SK-N-SH treated with all-trans-retinoic acid at 6 μM for 48 hours (cell line): ENCODE results near the gene DENND1B.

Experiments
- ATAC-seq: fragments of 200-7000 bp; cut with Tn5 transposase; 3 replicates; pipeline ENCODE4 v1.9.1; 2020; ENCODE audit warnings: mild to moderate bottlenecking, moderate library complexity
- ARNTL ChIP-seq: fragments of 450-650 bp; formaldehyde crosslinking; IDR thresholded peaks from 2 replicates; pipeline ENCODE4 v1.5.0; 2020; ENCODE audit warnings: low read depth, mild to moderate bottlenecking, moderate library complexity, borderline replicate concordance
- BACH2 ChIP-seq: fragments of 250-450 bp; sonication (Bioruptor Pico); IDR thresholded peaks from 2 replicates; pipeline ENCODE4 v1.9.0; 2021; ENCODE audit warnings: mild to moderate bottlenecking, borderline replicate concordance
- CSDC2 ChIP-seq: fragments of 250-450 bp; sonication (Bioruptor Pico); IDR thresholded peaks from 2 replicates; pipeline ENCODE4 v1.5.0; 2020; ENCODE audit warnings: mild to moderate bottlenecking, moderate library complexity
- ESRRG ChIP-seq: fragments of 250-450 bp; sonication (Bioruptor Pico); IDR thresholded peaks from 2 replicates; pipeline ENCODE4 v1.6.1; 2021; ENCODE audit warnings: mild to moderate bottlenecking
- GLIS3 ChIP-seq: fragments of 250-450 bp; sonication (Bioruptor Pico); IDR thresholded peaks from 2 replicates; pipeline ENCODE4 v1.5.0; 2020; ENCODE audit warnings: mild to moderate bottlenecking, moderate library complexity
- ISL1 ChIP-seq: fragments of 250-450 bp; sonication (Bioruptor Pico); IDR thresholded peaks from 2 replicates; pipeline ENCODE4 v2.1.2; 2022; ENCODE audit warnings: mild to moderate bottlenecking, moderate library complexity
- OSR1 ChIP-seq: fragments of 250-450 bp; sonication (Bioruptor Pico); IDR thresholded peaks from 2 replicates; pipeline ENCODE4 v1.8.0; 2022; ENCODE audit warnings: moderate library complexity, mild to moderate bottlenecking, inconsistent platforms
- PATZ1 ChIP-seq: fragments of 250-450 bp; sonication (Bioruptor Pico); IDR thresholded peaks from 2 replicates; pipeline ENCODE4 v1.8.0; 2020; ENCODE audit warnings: mild to moderate bottlenecking, moderate library complexity, borderline replicate concordance
- RARB ChIP-seq: fragments of 250-450 bp; sonication (Bioruptor Pico); IDR thresholded peaks from 2 replicates; pipeline ENCODE4 v1.8.0; 2021; ENCODE audit warnings: mild to moderate bottlenecking, moderate library complexity
- SNAI2 ChIP-seq: fragments of 250-450 bp; sonication (Bioruptor Pico); IDR thresholded peaks from 2 replicates; pipeline ENCODE4 v1.5.0; 2020; ENCODE audit warnings: mild to moderate bottlenecking, moderate library complexity
- TCF4 ChIP-seq: fragments of 250-450 bp; sonication (Bioruptor Pico); IDR thresholded peaks from 2 replicates; pipeline ENCODE4 v1.8.0; 2021; ENCODE audit warnings: mild to moderate bottlenecking, moderate library complexity, borderline replicate concordance
- TOX ChIP-seq: fragments of 250-450 bp; sonication (Bioruptor Pico); IDR thresholded peaks from 2 replicates; pipeline ENCODE4 v1.8.0; 2021; ENCODE audit warnings: mild to moderate bottlenecking, moderate library complexity, borderline replicate concordance
- ZC3H10 ChIP-seq: fragments of 250-450 bp; sonication (Bioruptor Pico); IDR thresholded peaks from 2 replicates; pipeline ENCODE4 v1.5.1; 2021; ENCODE audit warnings: mild to moderate bottlenecking, moderate library complexity
- ZFP3 ChIP-seq: fragments of 250-450 bp; sonication (Bioruptor Pico); IDR thresholded peaks from 2 replicates; pipeline ENCODE4 v1.5.0; 2020; ENCODE audit warnings: mild to moderate bottlenecking, moderate library complexity
- ZFP30 ChIP-seq: fragments of 450-650 bp; formaldehyde crosslinking; IDR thresholded peaks from 2 replicates; pipeline ENCODE4 v1.5.0; 2022; ENCODE audit warnings: mild to moderate bottlenecking, moderate library complexity
- ZNF565 ChIP-seq: fragments of 450-650 bp; formaldehyde crosslinking; conservative IDR thresholded peaks from 2 replicates; pipeline ENCODE4 v1.5.0; 2020; ENCODE audit warnings: low read depth, mild to moderate bottlenecking, moderate library complexity
- ZNF70 ChIP-seq: fragments of 450-650 bp; formaldehyde crosslinking; IDR thresholded peaks from 2 replicates; pipeline ENCODE4 v1.5.0; 2020; ENCODE audit warnings: mild to moderate bottlenecking, moderate library complexity
- ZNF8 ChIP-seq: fragments of 450-650 bp; formaldehyde crosslinking; IDR thresholded peaks from 2 replicates; pipeline ENCODE4 v1.5.0; 2020; ENCODE audit warnings: mild to moderate bottlenecking, moderate library complexity
- TF ChIP-seq, protein P1 (sequence below): fragments of 250-450 bp; sonication (Bioruptor Pico); IDR thresholded peaks from 2 replicates; pipeline ENCODE4 v1.5.1; 2021; ENCODE audit warnings: mild to moderate bottlenecking, moderate library complexity
- TF ChIP-seq, protein P2 (sequence below): fragments of 250-450 bp; sonication (Bioruptor Pico); IDR thresholded peaks from 2 replicates; pipeline ENCODE4 v1.5.0; 2020; ENCODE audit warnings: mild to moderate bottlenecking, moderate library complexity
- TF ChIP-seq, protein P3 (sequence below): fragments of 250-450 bp; sonication (Bioruptor Pico); IDR thresholded peaks from 2 replicates; pipeline ENCODE4 v1.5.1; 2020; ENCODE audit warnings: low read depth, mild to moderate bottlenecking, moderate library complexity
- TF ChIP-seq, protein P4 (sequence below): fragments of 250-450 bp; sonication (Bioruptor Pico); IDR thresholded peaks from 2 replicates; pipeline ENCODE4 v1.8.0; 2021; ENCODE audit warnings: low read depth, mild to moderate bottlenecking, moderate library complexity, borderline replicate concordance

The DENND1B gene

DNA sequence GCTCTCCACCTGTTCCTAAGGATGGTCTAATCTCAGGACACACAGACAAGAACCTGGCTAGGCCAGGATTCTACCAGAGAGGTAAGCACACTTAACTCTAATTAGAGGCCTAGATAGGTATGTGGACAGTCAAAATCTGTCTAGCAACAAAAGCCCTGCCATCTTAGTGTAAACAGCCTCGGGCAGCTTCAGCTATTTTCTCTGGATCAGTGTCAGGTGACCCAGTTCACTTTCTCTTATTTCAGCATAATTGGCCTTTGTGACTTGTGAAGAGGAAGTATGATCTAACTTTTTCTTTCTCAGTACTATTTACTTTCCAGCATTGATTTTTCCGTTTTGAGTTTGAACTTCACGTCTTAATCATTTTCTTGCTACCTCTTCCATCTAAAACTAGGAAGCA, 289.5 kb downstream of the DENND1B start (continued):
- no peak for TF ChIP-seq PATZ1 (CRISPR knock-in tag)

DNA sequence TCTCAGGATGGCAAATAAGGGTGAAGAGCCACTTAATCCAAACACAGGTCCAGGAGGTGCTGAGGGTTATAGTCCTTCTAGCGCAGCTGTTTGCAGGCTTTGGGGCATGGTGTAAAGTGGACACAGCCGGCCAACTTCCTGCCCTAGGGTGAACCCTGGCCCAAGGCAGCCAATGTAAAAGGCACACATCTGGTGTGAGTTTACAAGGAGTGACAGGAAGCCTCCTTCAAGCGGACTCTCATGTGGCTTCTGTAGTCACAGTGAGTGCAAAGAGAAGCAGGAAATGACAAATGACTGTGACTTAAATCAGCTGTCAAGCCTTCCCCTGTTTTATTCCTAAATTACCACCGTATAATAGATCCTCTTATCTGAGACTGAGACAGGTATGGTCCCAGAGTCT, 294.2 kb downstream of the DENND1B start:
- TF ChIP-seq OSR1 = no peak
- no peak for TF ChIP-seq ESRRG
- TF ChIP-seq ZNF8 (CRISPR knock-in tag) = no peak
- TF ChIP-seq, protein P1, sequence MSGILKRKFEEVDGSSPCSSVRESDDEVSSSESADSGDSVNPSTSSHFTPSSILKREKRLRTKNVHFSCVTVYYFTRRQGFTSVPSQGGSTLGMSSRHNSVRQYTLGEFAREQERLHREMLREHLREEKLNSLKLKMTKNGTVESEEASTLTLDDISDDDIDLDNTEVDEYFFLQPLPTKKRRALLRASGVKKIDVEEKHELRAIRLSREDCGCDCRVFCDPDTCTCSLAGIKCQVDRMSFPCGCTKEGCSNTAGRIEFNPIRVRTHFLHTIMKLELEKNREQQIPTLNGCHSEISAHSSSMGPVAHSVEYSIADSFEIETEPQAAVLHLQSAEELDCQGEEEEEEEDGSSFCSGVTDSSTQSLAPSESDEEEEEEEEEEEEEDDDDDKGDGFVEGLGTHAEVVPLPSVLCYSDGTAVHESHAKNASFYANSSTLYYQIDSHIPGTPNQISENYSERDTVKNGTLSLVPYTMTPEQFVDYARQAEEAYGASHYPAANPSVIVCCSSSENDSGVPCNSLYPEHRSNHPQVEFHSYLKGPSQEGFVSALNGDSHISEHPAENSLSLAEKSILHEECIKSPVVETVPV (CRISPR knock-in tag) = no peak
- TF ChIP-seq, protein P2, sequence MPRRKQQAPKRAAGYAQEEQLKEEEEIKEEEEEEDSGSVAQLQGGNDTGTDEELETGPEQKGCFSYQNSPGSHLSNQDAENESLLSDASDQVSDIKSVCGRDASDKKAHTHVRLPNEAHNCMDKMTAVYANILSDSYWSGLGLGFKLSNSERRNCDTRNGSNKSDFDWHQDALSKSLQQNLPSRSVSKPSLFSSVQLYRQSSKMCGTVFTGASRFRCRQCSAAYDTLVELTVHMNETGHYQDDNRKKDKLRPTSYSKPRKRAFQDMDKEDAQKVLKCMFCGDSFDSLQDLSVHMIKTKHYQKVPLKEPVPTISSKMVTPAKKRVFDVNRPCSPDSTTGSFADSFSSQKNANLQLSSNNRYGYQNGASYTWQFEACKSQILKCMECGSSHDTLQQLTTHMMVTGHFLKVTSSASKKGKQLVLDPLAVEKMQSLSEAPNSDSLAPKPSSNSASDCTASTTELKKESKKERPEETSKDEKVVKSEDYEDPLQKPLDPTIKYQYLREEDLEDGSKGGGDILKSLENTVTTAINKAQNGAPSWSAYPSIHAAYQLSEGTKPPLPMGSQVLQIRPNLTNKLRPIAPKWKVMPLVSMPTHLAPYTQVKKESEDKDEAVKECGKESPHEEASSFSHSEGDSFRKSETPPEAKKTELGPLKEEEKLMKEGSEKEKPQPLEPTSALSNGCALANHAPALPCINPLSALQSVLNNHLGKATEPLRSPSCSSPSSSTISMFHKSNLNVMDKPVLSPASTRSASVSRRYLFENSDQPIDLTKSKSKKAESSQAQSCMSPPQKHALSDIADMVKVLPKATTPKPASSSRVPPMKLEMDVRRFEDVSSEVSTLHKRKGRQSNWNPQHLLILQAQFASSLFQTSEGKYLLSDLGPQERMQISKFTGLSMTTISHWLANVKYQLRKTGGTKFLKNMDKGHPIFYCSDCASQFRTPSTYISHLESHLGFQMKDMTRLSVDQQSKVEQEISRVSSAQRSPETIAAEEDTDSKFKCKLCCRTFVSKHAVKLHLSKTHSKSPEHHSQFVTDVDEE (CRISPR knock-in tag) = no peak
- TF ChIP-seq BACH2 (CRISPR knock-in tag) = no peak
- TF ChIP-seq ISL1 (CRISPR knock-in tag) = no peak
- no peak for TF ChIP-seq ZC3H10 (CRISPR knock-in tag)
- no peak for TF ChIP-seq ZFP3
- TF ChIP-seq RARB (CRISPR knock-in tag) = no peak
- TF ChIP-seq, protein P3, sequence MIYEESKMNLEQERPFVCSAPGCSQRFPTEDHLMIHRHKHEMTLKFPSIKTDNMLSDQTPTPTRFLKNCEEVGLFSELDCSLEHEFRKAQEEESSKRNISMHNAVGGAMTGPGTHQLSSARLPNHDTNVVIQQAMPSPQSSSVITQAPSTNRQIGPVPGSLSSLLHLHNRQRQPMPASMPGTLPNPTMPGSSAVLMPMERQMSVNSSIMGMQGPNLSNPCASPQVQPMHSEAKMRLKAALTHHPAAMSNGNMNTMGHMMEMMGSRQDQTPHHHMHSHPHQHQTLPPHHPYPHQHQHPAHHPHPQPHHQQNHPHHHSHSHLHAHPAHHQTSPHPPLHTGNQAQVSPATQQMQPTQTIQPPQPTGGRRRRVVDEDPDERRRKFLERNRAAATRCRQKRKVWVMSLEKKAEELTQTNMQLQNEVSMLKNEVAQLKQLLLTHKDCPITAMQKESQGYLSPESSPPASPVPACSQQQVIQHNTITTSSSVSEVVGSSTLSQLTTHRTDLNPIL (CRISPR knock-in tag) = no peak
- no peak for TF ChIP-seq ZNF565 (CRISPR knock-in tag)
- no peak for TF ChIP-seq ZNF70
- TF ChIP-seq SNAI2 = no peak
- TF ChIP-seq, protein P4, sequence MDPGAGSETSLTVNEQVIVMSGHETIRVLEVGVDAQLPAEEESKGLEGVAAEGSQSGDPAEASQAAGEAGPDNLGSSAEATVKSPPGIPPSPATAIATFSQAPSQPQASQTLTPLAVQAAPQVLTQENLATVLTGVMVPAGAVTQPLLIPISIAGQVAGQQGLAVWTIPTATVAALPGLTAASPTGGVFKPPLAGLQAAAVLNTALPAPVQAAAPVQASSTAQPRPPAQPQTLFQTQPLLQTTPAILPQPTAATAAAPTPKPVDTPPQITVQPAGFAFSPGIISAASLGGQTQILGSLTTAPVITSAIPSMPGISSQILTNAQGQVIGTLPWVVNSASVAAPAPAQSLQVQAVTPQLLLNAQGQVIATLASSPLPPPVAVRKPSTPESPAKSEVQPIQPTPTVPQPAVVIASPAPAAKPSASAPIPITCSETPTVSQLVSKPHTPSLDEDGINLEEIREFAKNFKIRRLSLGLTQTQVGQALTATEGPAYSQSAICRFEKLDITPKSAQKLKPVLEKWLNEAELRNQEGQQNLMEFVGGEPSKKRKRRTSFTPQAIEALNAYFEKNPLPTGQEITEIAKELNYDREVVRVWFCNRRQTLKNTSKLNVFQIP = no peak
- TF ChIP-seq TCF4 = no peak
- no peak for TF ChIP-seq CSDC2 (CRISPR knock-in tag)
- ATAC-seq = peak; percentile 47

- ATAC-seq = no peak
- TF ChIP-seq ZNF8 (CRISPR knock-in tag) = no peak
- TF ChIP-seq TOX (CRISPR knock-in tag) = no peak
- TF ChIP-seq SNAI2 = no peak
- TF ChIP-seq, protein P2 (CRISPR knock-in tag) = no peak
- no peak for TF ChIP-seq TCF4
- TF ChIP-seq GLIS3 (CRISPR knock-in tag) = no peak
- TF ChIP-seq, protein P3 (CRISPR knock-in tag) = no peak
- no peak for TF ChIP-seq BACH2 (CRISPR knock-in tag)
- no peak for TF ChIP-seq ZNF565 (CRISPR knock-in tag)
- TF ChIP-seq ZFP3 = no peak
- no peak for TF ChIP-seq ZC3H10 (CRISPR knock-in tag)
- TF ChIP-seq, protein P1 (CRISPR knock-in tag) = no peak
- TF ChIP-seq ISL1 (CRISPR knock-in tag) = no peak
- no peak for TF ChIP-seq ARNTL (CRISPR knock-in tag)
- TF ChIP-seq ZFP30 (CRISPR knock-in tag) = no peak
- no peak for TF ChIP-seq ZNF70
These were observed 294.8 kb downstream of the DENND1B start for GRCh38 chr1:197480446-197480845.
